Natural killer cell (primary cell): ENCODE measurements around the gene MAK. TPM values are rescaled to one million over a fixed set of nuclear protein-coding genes. Genes with fewer than 3 reads are reported as not detected.

Experiments used
- ATAC-seq, 3 donors: fragments of 150-1000 bp in 2 of 3; fragments of 200-7000 bp in 1 of 3; cut with Tn5 transposase; 1 replicate in 1 of 3; 2 replicates in 2 of 3; pipeline ENCODE4 v1.10.0; 2021; ENCODE audit warnings: mild to moderate bottlenecking in 2 of 3, moderate library complexity in 2 of 3
- DNase-seq, 2 donors: peaks; one replicate each; pipeline versions ENCODE4 v3.0.0 to v3.0.0-alpha.2; 2013 to 2021; ENCODE audit warnings: mixed read lengths in 1 of 2
- H3K27ac ChIP-seq: one replicate; pipeline ENCODE4 v1.5.1; 2013; ENCODE audit warnings: mild to moderate bottlenecking, low read length
- H3K27me3 ChIP-seq: one replicate; pipeline ENCODE4 v1.6.1; 2013; ENCODE audit warnings: low read length; ENCODE audit not compliant: control insufficient read depth, insufficient read depth
- H3K36me3 ChIP-seq: one replicate; pipeline ENCODE4 v1.6.1; 2013; ENCODE audit warnings: low read length; ENCODE audit not compliant: control insufficient read depth, insufficient read depth
- H3K4me1 ChIP-seq: one replicate; pipeline ENCODE4 v1.6.1; 2013; ENCODE audit warnings: low read length; ENCODE audit not compliant: control insufficient read depth, insufficient read depth
- H3K4me3 ChIP-seq: one replicate; pipeline ENCODE4 v1.5.1; 2013; ENCODE audit warnings: low read length
- H3K9me3 ChIP-seq: one replicate; pipeline ENCODE4 v1.6.1; 2013; ENCODE audit warnings: low read length; ENCODE audit not compliant: control insufficient read depth, insufficient read depth
- H3K27ac Mint-ChIP-seq, 2 donors: one replicate each; pipeline ENCODE4 v1.8.0; 2022; ENCODE audit warnings: mild to moderate bottlenecking in 2 of 2, mixed read lengths in 2 of 2, moderate library complexity in 1 of 2
- H3K27me3 Mint-ChIP-seq, 2 donors: one replicate each; pipeline ENCODE4 v1.8.0; 2022; ENCODE audit warnings: low read depth in 2 of 2, mixed read lengths in 2 of 2
- H3K36me3 Mint-ChIP-seq: one replicate; pipeline ENCODE4 v1.8.0; 2022; ENCODE audit warnings: mixed read lengths
- H3K4me1 Mint-ChIP-seq, 2 donors: one replicate each; pipeline ENCODE4 v1.8.0; 2022; ENCODE audit warnings: mixed read lengths in 2 of 2
- H3K4me3 Mint-ChIP-seq: one replicate; pipeline ENCODE4 v1.8.0; 2022; ENCODE audit warnings: mild to moderate bottlenecking, moderate library complexity, mixed read lengths
- H3K9me3 Mint-ChIP-seq, 2 donors: one replicate each; pipeline ENCODE4 v1.8.0; 2022; ENCODE audit warnings: mixed read lengths in 2 of 2
- WGBS: methylation state at CpG from one replicate; pipeline ENCODE4 v1.1.7; 2013; ENCODE audit warnings: missing lambda C conversion rate; ENCODE audit not compliant: insufficient coverage; 5-methylcytosine and 5-hydroxymethylcytosine counted together
- intact Hi-C: fragments of 100-400 bp; cut with micrococcal nuclease; formaldehyde crosslinking; loops from one replicate; pipeline ENCODE4 v1.14.2; 2022
- total RNA-seq, 4 donors: library from RNA; stranded (reverse); fragments of 120-200 nt in 1 of 4; gene quantifications; one replicate each; pipeline versions ENCODE4 v1.2.3 to v1.2.4, GENCODE V29; 2013 to 2022
- TF ChIP-seq, protein P1 (sequence below): fragments of 200-600 bp; IDR thresholded peaks from one replicate; pipeline ENCODE4 v1.8.0; 2022; ENCODE audit warnings: antibody characterized with exemption

MAK gene
- total RNA-seq, 3 donors from 2014 or later (not counting 1 experiment from before 2014, with no cell fraction given) = 0.41 to 0.66 (median 0.65) TPM

DNA sequence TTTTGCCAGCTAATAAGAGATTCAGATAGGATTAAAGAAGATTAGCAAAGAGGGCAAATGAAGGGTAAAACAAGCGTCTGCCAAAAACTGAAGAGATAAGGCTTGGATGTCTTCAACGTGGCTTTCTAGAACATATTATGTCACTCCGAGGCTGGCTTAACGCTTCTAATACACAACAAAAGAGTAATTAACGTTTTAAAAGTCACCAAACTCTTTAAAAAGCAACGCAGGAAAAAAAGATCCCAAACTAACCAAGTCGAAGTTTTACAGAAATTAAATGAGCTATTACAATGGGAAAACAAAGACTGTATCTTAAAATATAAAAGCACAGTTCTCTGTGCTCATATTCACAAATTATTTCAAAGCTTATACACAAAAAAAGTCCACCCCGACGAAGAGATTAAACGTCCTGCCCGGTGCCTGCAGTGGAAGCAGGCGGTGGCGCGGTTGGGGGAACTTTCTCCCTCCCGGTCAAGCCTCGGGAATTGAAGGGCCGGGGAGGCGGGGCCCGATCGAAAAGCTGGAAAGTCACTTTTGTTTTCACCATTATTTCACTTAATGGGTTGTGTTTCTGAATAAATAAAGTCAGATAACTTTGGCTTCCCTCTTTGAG is 1.2 kb downstream of the MAK start:
- H3K9me3 ChIP-seq = no peaks in the 10 kb centered on the region
- H3K36me3 ChIP-seq = no peaks in the 10 kb centered on the region
- no peak overlapping the region for H3K27ac ChIP-seq
- peaks cover 40% of the 10 kb centered on the region for H3K27me3 ChIP-seq
- 11% methylated on average over 15 of the region's 20 CpGs for WGBS
- peaks cover 53 to 74% of the 10 kb centered on the region in 2 donors for H3K27me3 Mint-ChIP-seq
- ATAC-seq (no peak), DNase-seq (peak in 1 of 2 donors; percentile 29)
- intact Hi-C loops = no loop called here
- peaks cover 22 to 23% of the 10 kb centered on the region in 2 donors for H3K4me1 Mint-ChIP-seq
- peak overlapping the region; percentile 60 to 86 for H3K27ac Mint-ChIP-seq
- peaks cover 21% of the 10 kb centered on the region for H3K4me1 ChIP-seq
- H3K4me3 Mint-ChIP-seq = peak overlapping the region; percentile 79
- H3K4me3 ChIP-seq = no peak overlapping the region
- H3K9me3 Mint-ChIP-seq = no peaks in the 10 kb centered on the region
- TF ChIP-seq, protein P1, sequence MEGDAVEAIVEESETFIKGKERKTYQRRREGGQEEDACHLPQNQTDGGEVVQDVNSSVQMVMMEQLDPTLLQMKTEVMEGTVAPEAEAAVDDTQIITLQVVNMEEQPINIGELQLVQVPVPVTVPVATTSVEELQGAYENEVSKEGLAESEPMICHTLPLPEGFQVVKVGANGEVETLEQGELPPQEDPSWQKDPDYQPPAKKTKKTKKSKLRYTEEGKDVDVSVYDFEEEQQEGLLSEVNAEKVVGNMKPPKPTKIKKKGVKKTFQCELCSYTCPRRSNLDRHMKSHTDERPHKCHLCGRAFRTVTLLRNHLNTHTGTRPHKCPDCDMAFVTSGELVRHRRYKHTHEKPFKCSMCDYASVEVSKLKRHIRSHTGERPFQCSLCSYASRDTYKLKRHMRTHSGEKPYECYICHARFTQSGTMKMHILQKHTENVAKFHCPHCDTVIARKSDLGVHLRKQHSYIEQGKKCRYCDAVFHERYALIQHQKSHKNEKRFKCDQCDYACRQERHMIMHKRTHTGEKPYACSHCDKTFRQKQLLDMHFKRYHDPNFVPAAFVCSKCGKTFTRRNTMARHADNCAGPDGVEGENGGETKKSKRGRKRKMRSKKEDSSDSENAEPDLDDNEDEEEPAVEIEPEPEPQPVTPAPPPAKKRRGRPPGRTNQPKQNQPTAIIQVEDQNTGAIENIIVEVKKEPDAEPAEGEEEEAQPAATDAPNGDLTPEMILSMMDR = no peak
- H3K36me3 Mint-ChIP-seq = peaks cover 6% of the 10 kb centered on the region

DNA sequence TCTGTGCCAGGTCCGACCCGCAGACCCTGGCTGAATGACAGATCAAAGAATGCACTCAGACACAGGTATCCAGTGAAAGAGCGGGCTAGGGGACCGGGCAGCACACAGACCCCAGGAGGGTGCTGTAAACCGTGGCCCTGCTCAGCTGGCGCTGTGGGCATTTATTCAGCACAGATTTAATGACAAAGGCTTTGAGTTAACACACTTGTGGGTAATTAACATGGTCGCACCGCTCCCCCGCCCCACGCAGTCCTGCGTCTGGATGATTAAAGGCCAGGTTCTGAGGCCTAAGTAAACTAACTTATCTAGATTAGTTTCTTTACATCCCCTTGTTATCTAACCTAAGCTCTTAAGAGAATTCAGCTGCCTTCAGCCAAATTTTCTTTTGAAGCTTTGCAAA is 3.5 kb downstream of the MAK start:
- intact Hi-C loops = no loop called here
- H3K4me1 ChIP-seq = peaks cover 21% of the 10 kb centered on the region
- Mint-ChIP-seq H3K36me3 (peaks cover 6% of the 10 kb centered on the region), H3K4me3 (no peak overlapping the region), H3K27me3 (peaks cover 40 to 54% of the 10 kb centered on the region in 2 donors), H3K27ac (no peak overlapping the region), H3K9me3 (no peaks in the 10 kb centered on the region), H3K4me1 (peaks cover 22 to 23% of the 10 kb centered on the region in 2 donors)
- no peaks in the 10 kb centered on the region for H3K36me3 ChIP-seq
- H3K4me3 ChIP-seq = no peak overlapping the region
- H3K27me3 ChIP-seq = peaks cover 33% of the 10 kb centered on the region
- no peak overlapping the region for H3K27ac ChIP-seq
- WGBS = 95% methylated on average over 11 of the region's 11 CpGs
- no peaks in the 10 kb centered on the region for H3K9me3 ChIP-seq
- no peak for ATAC-seq
- no peak for DNase-seq
- TF ChIP-seq, protein P1 = no peak

DNA sequence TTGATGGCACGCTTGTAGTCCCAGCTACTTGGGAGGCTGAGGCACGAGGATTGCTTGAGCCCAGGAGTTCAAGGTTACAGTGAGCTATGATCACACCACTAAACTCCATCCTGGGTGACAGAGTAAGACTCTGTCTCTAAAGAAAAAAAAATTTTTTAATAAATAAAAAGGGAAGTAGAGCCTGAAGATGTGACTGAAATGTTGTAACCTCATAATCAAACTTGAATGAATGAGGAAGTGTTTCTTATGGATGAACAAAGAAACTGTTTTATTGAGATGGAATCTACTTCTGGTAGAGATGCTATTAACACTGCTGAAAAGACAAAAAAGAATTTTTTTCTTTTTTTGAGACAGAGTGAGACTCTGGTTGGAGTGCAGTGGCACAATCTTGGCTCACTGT is 6.7 kb downstream of the MAK start:
- TF ChIP-seq, protein P1 = no peak
- DNase-seq = no peak
- H3K36me3 ChIP-seq = no peaks in the 10 kb centered on the region
- Mint-ChIP-seq H3K27ac (no peak overlapping the region), H3K4me3 (no peak overlapping the region), H3K9me3 (no peaks in the 10 kb centered on the region), H3K27me3 (peaks cover 17 to 31% of the 10 kb centered on the region in 2 donors), H3K4me1 (no peaks in the 10 kb centered on the region), H3K36me3 (no peaks in the 10 kb centered on the region)
- no peaks in the 10 kb centered on the region for H3K4me1 ChIP-seq
- WGBS = 95% methylated on average over 2 of the region's 2 CpGs
- H3K4me3 ChIP-seq = no peak overlapping the region
- ATAC-seq = no peak
- intact Hi-C loops = no loop called here
- H3K27ac ChIP-seq = no peak overlapping the region
- peaks cover 10% of the 10 kb centered on the region for H3K27me3 ChIP-seq
- H3K9me3 ChIP-seq = no peaks in the 10 kb centered on the region

DNA sequence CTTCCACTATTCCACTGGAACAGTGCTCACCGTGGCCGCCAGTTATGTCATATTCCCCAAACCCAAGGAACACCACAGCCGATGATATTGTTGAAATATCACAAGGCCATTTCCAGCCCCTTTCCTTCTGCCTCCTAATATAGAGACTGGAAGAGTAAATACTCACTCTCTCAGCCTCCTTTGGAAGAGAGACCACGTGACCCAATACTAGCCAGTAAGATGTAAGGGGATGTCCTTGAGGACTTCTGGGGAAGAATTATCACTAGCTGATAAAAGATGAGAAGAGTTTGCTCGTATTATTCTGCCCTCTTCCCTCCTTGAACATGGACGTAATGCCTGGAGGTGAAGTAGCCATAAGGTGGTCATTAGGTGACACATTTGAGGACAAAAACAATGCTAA is 13.5 kb downstream of the MAK start:
- H3K4me3 Mint-ChIP-seq = no peak overlapping the region
- 98% methylated on average over 5 of the region's 6 CpGs for WGBS
- H3K27me3 Mint-ChIP-seq = no peaks in the 10 kb centered on the region
- H3K27ac Mint-ChIP-seq = no peak overlapping the region
- no peaks in the 10 kb centered on the region for H3K4me1 ChIP-seq
- H3K27me3 ChIP-seq = no peaks in the 10 kb centered on the region
- H3K9me3 ChIP-seq = no peaks in the 10 kb centered on the region
- H3K4me1 Mint-ChIP-seq = no peaks in the 10 kb centered on the region
- H3K36me3 Mint-ChIP-seq = no peaks in the 10 kb centered on the region
- intact Hi-C loops = no loop called here
- H3K27ac ChIP-seq = no peak overlapping the region
- ATAC-seq = no peak
- H3K9me3 Mint-ChIP-seq = no peaks in the 10 kb centered on the region
- H3K4me3 ChIP-seq = no peak overlapping the region
- no peaks in the 10 kb centered on the region for H3K36me3 ChIP-seq
- DNase-seq = no peak
- TF ChIP-seq, protein P1 = no peak
